ENCODE data around the gene ARPC5.
"Not testable (repeated sequence)": the region's sequence is repeated elsewhere in the genome, so short reads cannot be mapped to it uniquely, and the experiment has no call there.

Gene ARPC5

DNA sequence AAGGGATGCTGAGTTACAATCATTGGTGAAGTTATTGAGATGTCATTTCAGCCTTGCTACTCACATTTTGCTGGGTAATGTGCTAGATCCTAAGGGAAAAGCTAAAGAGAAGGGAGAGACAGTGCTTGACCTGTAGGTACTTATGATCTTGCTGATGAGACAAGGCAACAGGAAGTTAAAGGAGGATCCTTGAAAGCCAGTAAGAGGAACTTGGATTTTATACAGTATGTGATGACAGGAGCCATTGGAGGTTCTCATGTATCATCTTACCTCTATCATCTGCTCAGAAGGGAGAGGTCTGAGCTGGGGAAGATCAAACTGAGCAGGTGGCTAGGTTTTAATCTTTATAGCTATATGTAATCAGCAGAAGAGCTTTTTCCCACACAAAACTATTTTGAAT is 11.2 kb upstream of the ARPC5 start:
- no peak for DNase-seq (ENCODE audit: low read depth in 2 of 2, low spot score in 1 of 2)

DNA sequence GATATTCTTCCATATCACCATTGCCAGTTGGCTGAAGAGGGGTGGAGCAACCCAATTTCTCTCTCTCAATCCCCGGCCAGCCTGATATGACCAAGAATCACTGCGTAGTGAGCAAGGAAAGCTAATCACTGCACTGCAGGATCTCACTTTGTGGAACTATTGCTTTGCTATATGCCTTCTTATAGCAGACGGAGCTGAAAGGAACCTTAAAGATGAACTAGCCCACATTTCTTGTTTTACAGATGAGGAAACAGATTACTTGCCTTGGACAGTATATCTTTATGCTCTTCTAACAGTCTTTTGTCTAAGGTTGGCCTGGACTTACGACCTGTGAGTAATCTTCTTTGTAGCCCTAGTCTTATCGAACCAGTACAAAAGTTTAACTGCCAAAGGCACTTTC is 9.9 kb upstream of the ARPC5 start:
- no peak for DNase-seq (ENCODE audit: low read depth in 2 of 2, low spot score in 1 of 2)

DNA sequence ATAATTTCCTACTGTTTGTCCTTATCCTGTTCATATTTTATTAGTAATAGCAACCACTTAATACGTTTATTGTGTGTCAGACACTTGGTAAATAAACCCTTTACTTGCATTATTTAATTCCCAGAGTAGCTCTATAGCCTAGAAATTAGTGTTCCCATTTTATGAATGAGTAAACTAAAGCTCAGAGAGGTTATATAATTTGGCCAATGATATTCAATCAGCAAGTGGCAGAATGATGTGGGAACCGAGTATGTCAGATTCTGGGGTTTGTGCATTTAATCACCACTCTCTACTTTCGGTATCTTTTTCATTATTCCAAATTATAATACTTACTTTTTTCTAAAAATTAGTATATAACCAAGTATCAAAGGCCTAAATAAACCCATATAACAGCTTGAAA is 6.6 kb upstream of the ARPC5 start:
- DNase-seq (ENCODE audit: low read depth in 2 of 2, low spot score in 1 of 2) = no peak

GRCh38 chr1:183640193-183640592 is 4.6 kb upstream of the ARPC5 start:
- DNase-seq (ENCODE audit: low read depth in 2 of 2, low spot score in 1 of 2) = no peak

DNA sequence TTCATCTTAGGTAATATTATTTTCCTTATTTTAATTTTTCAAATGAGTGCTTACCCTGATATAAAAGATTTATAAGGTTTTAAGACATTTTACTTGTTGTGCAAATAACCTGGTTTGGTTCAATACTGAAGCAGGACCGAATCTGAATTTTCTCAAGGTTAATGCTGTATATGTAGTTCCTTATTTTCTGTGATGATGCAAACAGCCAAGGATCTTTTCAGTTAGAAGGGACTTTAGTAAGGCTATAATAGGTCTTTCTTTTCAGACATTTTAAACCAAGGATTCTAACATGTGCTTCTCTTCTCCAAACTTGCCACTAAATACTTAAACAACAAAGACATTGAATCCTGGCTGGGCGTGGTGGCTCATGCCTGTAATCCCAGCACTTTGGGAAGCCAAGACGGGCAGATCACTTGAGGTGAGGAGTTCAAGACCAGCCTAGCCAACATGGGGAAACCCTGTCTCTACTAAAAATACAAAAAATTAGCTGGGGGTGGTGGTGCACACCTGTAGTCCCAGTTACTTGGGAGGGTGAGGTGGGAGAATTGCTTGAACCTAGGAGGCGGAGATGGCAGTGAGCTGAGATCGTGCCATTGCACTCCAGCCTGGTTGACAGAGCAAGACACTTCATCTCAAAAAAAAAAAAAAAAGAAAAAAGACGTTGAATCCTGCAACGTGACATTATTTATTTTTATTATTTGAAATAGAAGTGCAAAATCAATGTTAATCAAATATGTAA is 3.2 kb upstream of the ARPC5 start:
- DNase-seq (ENCODE audit: low read depth in 2 of 2, low spot score in 1 of 2) = no peak

DNA sequence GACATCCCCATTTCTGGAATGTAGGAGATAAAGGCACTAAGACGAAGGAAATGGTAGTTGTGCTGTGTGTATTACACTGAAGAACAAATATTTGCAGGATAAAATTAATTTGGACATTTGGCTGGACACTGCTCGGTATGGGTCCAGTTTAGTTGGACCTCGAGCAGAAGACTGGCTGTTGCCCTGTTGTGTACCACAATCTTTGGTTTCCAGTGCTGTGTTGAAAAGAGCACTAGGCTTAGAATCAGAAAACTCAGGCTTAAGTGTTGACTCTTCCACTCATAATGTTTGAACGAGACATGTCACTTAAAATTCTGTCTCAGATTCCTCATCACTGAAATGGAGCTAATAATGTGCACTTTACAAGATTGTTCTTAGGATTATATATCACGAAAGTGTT is 1.2 kb upstream of the ARPC5 start:
- no peak for DNase-seq (ENCODE audit: low read depth in 2 of 2, low spot score in 1 of 2)

DNA sequence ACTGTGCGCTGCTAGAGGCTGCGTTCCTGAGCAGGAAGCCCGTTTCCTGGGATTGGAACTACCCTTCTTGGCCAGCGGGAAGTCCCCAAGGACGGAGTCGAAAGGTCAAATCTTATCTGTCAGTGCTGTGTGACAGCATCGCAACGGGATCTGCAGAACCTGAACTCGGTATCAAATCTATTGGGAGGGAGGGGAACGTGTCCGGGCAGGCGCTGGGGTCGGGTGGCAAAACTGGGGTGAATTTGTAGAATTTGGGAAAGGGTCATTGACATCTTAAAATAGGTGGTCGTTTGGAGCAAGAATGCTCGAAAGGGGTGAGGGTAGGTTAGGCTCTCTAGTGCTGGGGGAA is 725 bp upstream of the ARPC5 start:
- no peak for DNase-seq (ENCODE audit: low read depth in 2 of 2, low spot score in 1 of 2)

DNA sequence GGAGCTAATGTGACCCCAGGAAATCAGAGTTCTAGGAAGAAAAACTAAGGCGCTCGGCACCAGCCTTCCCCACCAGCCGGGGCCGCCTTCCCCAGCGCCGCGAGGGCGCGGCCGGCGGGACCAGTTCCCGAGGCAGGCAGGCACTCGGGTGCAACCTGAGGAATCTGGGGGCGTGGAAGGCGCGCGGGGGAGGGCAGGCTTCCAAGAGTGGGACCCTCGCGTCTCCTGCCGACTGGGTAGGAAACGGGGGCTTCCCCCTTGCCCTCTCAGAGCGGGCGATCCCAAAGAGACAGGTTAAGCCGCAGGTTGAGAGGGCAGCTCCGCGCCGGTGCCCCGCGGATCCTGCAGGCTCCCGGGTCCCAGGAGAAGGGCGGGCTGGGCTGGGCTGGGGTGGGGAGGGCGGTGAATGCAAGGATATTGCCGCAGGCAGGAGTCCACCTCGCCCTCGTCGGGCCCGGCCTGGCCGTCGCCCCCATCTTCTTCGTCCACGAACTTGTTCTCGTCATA is 431 bp downstream of the ARPC5 start:
- DNase-seq (ENCODE audit: low read depth in 2 of 2, low spot score in 1 of 2) = no peak

GRCh38 chr1:183634429-183635065 is 1.0 kb downstream of the ARPC5 start:
- DNase-seq (ENCODE audit: low read depth in 2 of 2, low spot score in 1 of 2) = no peak

- DNase-seq (ENCODE audit: low read depth in 2 of 2, low spot score in 1 of 2) = no peak
These were observed 1.8 kb downstream of the ARPC5 start for GRCh38 chr1:183633676-183634343.

DNA sequence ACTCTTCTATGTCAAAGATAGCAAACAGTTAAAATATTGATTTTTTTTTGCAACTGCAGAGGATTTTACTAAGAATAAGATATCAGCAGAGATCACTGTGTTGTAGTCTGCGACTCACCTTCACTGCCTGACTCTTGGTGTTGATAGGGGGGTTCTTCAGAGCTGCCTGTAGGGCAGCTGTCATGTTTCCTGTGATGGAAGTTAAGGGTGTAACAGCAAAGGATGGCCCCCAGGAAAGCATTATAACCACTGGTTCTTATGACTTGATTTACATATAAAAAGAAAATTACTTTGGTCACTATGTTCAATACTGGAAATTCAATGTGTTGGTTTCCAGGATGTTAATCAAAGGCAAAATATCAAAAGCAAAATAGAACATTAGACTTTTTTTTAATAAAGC is 2.6 kb downstream of the ARPC5 start:
- DNase-seq (ENCODE audit: low read depth in 2 of 2, low spot score in 1 of 2) = no peak

- no peak for DNase-seq (ENCODE audit: low read depth in 2 of 2, low spot score in 1 of 2)
These were observed 3.5 kb downstream of the ARPC5 start for GRCh38 chr1:183632114-183632513.

DNA sequence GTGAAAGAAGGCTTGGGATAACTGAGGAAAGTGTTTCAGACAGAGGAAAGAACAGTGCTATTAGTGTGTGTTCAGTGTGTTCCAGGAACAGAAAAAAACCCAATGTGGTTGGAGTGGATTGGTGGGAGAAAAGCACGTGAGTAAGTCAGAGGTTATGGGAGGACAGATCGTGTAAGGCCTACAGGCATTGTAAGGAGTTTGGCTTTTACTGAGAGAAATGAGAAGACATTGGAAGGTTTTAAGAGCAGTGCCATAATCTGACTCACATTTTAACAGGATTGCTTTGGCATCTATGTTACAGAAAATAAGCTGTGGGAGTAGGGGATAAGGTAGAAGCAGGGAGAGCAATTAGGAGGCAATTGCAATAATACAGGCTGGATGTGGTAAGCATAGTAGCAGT is 4.8 kb downstream of the ARPC5 start:
- no peak for DNase-seq (ENCODE audit: low read depth in 2 of 2, low spot score in 1 of 2)

DNA sequence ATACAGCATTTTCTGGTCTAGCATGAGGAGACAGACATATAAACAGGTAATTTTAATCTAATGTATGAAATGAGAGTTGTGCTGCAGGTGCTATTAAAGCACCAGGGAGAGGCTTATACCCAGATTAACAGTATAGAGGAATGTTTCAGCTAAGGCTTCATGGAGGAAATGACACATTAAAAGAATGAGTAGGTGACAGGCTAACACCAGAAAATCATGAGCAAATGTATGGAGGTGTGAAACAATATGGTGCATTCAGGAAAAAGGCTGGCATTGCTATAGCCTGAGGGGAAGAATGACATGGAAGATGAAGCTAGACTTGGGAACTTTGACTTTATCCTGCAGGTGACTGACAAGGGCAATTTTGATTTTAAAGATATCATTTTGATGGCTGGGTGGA is 7.0 kb downstream of the ARPC5 start:
- no peak for DNase-seq (ENCODE audit: low read depth in 2 of 2, low spot score in 1 of 2)

DNA sequence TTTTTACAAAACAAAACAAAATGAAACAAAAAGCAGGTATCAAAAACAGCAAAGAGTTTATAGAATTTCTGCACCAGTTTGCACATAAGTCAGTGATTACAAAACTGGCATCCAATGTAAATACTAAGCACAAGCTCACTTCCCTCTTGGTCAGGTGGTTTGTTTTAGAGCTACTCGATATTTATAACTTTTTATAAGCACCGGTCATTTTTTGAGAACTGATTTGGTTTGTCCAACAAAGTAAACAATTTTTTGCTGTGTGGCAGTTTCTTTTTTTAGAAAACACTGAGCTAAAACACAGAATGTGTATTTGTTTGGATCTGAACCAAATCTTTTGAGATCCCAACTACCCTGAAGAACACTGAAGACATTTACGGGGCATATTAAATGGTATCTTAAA is 9.3 kb downstream of the ARPC5 start:
- not testable (repeated sequence) for DNase-seq (ENCODE audit: low read depth in 2 of 2, low spot score in 1 of 2)

DNA sequence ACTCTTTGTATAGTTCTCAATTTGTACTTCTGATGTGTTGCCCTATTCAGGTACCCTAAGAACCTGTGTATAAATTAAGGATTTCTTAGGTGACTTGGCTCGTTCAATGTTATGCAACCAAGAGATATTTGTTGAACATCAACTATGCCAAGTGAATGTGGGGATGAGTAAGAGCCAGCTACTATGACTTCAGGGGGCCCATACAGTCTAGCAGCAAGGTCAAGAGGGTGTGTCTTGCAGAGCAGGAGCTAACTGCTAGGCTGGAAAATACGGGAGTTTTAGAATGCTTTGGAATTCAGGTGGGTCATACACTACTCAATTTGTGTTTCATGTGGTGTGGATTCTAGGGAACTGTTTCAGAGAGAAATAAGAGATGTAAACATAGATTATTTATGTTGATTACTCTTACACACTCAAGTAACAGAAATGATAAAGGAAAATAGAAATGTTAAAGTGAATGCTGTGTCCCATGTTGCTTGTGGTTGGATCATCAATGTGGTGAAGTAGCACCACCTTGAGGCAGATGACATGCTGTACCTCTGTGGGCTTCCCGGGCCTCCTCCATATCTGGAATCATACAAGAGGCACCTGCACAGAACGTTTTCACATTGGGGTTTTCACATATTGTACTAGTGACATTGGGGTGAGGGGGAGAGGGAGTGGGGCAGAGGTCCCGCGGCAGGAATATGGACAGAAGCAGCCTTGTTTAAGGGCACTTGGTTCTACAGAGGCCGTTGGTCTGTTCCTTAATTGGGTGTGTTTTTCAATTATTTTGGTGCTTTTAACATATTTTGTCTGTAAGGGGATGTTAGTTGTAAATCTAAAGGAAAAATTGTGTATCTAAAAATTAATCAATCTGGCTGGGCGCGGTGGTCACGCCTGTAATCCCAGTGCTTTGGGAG is 12.4 kb downstream of the ARPC5 start:
- DNase-seq (ENCODE audit: low read depth in 2 of 2, low spot score in 1 of 2) = no peak

DNA sequence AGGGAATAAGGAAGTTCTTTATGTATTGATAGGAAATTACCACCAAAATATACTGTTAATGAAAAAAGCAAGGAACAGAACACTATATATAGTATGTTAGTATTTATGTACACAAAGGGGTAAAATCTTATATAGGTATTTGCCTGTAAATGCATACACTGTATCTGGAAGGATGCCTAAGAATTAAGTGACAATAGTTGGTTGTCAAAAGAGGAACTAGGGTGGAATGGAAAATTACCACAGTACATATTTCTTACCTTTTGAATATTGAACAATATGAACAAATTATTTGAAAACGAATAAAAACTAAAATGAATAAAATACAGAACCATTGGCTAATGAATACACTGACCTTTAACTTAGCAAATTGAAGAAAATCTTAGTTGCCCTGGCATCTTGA is 13.6 kb downstream of the ARPC5 start:
- DNase-seq (ENCODE audit: low read depth in 2 of 2, low spot score in 1 of 2) = no peak

- no peak for DNase-seq (ENCODE audit: low read depth in 2 of 2, low spot score in 1 of 2)
These were observed 15.3 kb downstream of the ARPC5 start for GRCh38 chr1:183620311-183620710.

GRCh38 chr1:183619781-183620180 is 15.8 kb downstream of the ARPC5 start:
- no peak for DNase-seq (ENCODE audit: low read depth in 2 of 2, low spot score in 1 of 2)

GRCh38 chr1:183618202-183618601 is 17.4 kb downstream of the ARPC5 start:
- DNase-seq (ENCODE audit: low read depth in 2 of 2, low spot score in 1 of 2) = not testable (repeated sequence)

DNA sequence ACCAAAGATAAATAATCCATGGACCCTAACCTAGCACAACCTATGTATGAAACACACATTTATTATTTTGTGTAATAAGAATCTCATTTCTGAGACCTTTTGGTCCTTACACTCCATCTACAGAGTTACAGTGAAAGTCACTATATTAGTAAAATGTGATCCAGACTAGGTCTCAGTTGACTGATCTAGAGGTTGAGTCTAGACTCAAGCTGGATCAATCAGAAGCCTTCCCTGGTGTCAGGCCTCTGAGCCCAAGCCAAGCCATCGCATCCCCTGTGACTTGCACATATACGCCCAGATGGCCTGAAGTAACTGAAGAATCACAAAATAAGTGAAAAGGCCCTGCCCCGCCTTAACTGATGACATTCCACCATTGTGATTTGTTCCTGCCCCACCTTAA is 22.6 kb downstream of the ARPC5 start:
- not testable (repeated sequence) for DNase-seq (ENCODE audit: low read depth in 2 of 2, low spot score in 1 of 2)
